CD14-positive monocyte (primary cell): ENCODE measurements around the gene HPSE2. TPM values are rescaled to one million over a fixed set of nuclear protein-coding genes. Genes with fewer than 3 reads are reported as not detected.

ENCODE experiments used
- DNase-seq, 3 donors: peaks; one replicate each; pipeline ENCODE4 v3.0.0-alpha.2; 2011 to 2022
- H2AFZ ChIP-seq: 2 replicates; pipeline ENCODE4 v1.6.0; 2012; ENCODE audit warnings: mild to moderate bottlenecking, low read depth, low read length, inconsistent platforms; ENCODE audit not compliant: insufficient read depth, poor library complexity, severe bottlenecking
- H3K27ac ChIP-seq, 2 donors: 1 replicate in 1 of 2; 2 replicates in 1 of 2; pipeline ENCODE4 v1.5.1; 2012 to 2013; ENCODE audit warnings: low read length in 2 of 2, control low read depth in 1 of 2, inconsistent platforms in 1 of 2, low read depth in 1 of 2, mild to moderate bottlenecking in 1 of 2
- H3K27me3 ChIP-seq, 2 donors: one replicate each; pipeline versions ENCODE4 v1.6.0 to v1.6.1; 2011 to 2013; ENCODE audit warnings: low read length in 2 of 2; ENCODE audit not compliant: control insufficient read depth in 2 of 2, insufficient read depth in 2 of 2
- H3K36me3 ChIP-seq, 2 donors: replicated peaks in 1 of 2; 1 replicate in 1 of 2; 2 replicates in 1 of 2; pipeline versions ENCODE4 v1.5.1 to v1.6.1; 2012 to 2013; ENCODE audit warnings: low read length in 2 of 2, control low read depth in 1 of 2, inconsistent platforms in 1 of 2, mild to moderate bottlenecking in 1 of 2; ENCODE audit not compliant: insufficient read depth in 2 of 2, control insufficient read depth in 1 of 2
- H3K4me1 ChIP-seq, 2 donors: 1 replicate in 1 of 2; 2 replicates in 1 of 2; pipeline versions ENCODE4 v1.5.1 to v1.6.1; 2012 to 2013; ENCODE audit warnings: low read length in 2 of 2, control low read depth in 1 of 2, inconsistent platforms in 1 of 2, mild to moderate bottlenecking in 1 of 2, moderate library complexity in 1 of 2; ENCODE audit not compliant: insufficient read depth in 2 of 2, control insufficient read depth in 1 of 2
- H3K4me2 ChIP-seq: replicated peaks from 2 replicates; pipeline ENCODE3; 2012; ENCODE audit warnings: low read length, moderate library complexity, mild to moderate bottlenecking; ENCODE audit not compliant: poor library complexity, severe bottlenecking; ENCODE audit errors: extremely low read depth
- H3K4me3 ChIP-seq, 3 experiments: fragments of 200-600 bp in 1 of 3; sonication (generic) in 1 of 3; replicated peaks in 1 of 3; 1 replicate in 2 of 3; 2 replicates in 1 of 3; pipeline ENCODE4 v1.5.1; 2011 to 2013; ENCODE audit warnings: low read length in 3 of 3, mild to moderate bottlenecking in 3 of 3, control low read depth in 2 of 3, low read depth in 2 of 3, inconsistent platforms in 1 of 3, moderate library complexity in 1 of 3
- H3K79me2 ChIP-seq: 2 replicates; pipeline ENCODE4 v1.6.0; 2012; ENCODE audit warnings: mild to moderate bottlenecking, control low read depth, inconsistent platforms, low read length, moderate library complexity; ENCODE audit not compliant: insufficient read depth
- H3K9ac ChIP-seq: 2 replicates; pipeline ENCODE4 v1.6.0; 2017; ENCODE audit warnings: low read length, mild to moderate bottlenecking; ENCODE audit not compliant: insufficient read depth, poor library complexity, severe bottlenecking
- H3K9me3 ChIP-seq, 2 donors: replicated peaks in 1 of 2; 1 replicate in 1 of 2; 2 replicates in 1 of 2; pipeline versions ENCODE4 v1.5.1 to v1.6.1; 2012 to 2013; ENCODE audit warnings: low read length in 2 of 2, control low read depth in 1 of 2; ENCODE audit not compliant: control insufficient read depth in 1 of 2, insufficient read depth in 1 of 2
- H4K20me1 ChIP-seq: 2 replicates; pipeline ENCODE4 v1.6.0; 2012; ENCODE audit warnings: mild to moderate bottlenecking, low read length, control low read depth, moderate library complexity; ENCODE audit not compliant: insufficient read depth
- H3K27ac Mint-ChIP-seq, 7 donors: one replicate each; pipeline ENCODE4 v1.8.0; 2020; ENCODE audit warnings: mild to moderate bottlenecking in 7 of 7, mixed read lengths in 7 of 7, moderate library complexity in 6 of 7, inconsistent platforms in 2 of 7
- H3K27me3 Mint-ChIP-seq, 3 donors: one replicate each; pipeline ENCODE4 v1.8.0; 2021 to 2022; ENCODE audit warnings: low read depth in 3 of 3, mild to moderate bottlenecking in 3 of 3, mixed read lengths in 3 of 3, moderate library complexity in 3 of 3, inconsistent platforms in 1 of 3
- H3K36me3 Mint-ChIP-seq, 2 donors: one replicate each; pipeline ENCODE4 v1.8.0; 2020; ENCODE audit warnings: mixed read lengths in 2 of 2, inconsistent platforms in 1 of 2, mild to moderate bottlenecking in 1 of 2
- H3K4me1 Mint-ChIP-seq: one replicate; pipeline ENCODE4 v1.8.0; 2020; ENCODE audit warnings: mild to moderate bottlenecking, mixed read lengths
- H3K4me3 Mint-ChIP-seq, 2 donors: one replicate each; pipeline ENCODE4 v1.8.0; 2020; ENCODE audit warnings: mild to moderate bottlenecking in 2 of 2, mixed read lengths in 2 of 2, moderate library complexity in 1 of 2
- H3K9me3 Mint-ChIP-seq, 7 donors: one replicate each; pipeline ENCODE4 v1.8.0; 2020 to 2022; ENCODE audit warnings: mixed read lengths in 7 of 7, mild to moderate bottlenecking in 6 of 7, moderate library complexity in 6 of 7, inconsistent platforms in 2 of 7
- WGBS: methylation state at CpG from one replicate; pipeline ENCODE4 v1.1.5; 2013; ENCODE audit warnings: missing lambda C conversion rate; ENCODE audit not compliant: insufficient coverage; 5-methylcytosine and 5-hydroxymethylcytosine counted together
- intact Hi-C, 2 donors: fragments of 100-400 bp; cut with micrococcal nuclease; formaldehyde crosslinking; loops; one replicate each; pipeline versions ENCODE4 v1.15.0 to v1.15.1; 2023
- polyA plus RNA-seq, 3 donors: library from polyadenylated mRNA; depleted of rRNA in 1 of 3; unstranded in 2 of 3; stranded (reverse) in 1 of 3; fragments of 300-500 nt in 2 of 3; fragments of >200 nt in 1 of 3; fragmentation: Illumina TruSeq in 2 of 3; gene quantifications; 1 replicate in 2 of 3; 2 replicates in 1 of 3; pipeline ENCODE4 v1.2.3, GENCODE V29; 2012 to 2021
- TF ChIP-seq, protein P1 (sequence below): fragments of 200-600 bp; IDR thresholded peaks from one replicate; pipeline ENCODE4 v1.8.0; 2022; ENCODE audit warnings: antibody characterized with exemption, mild to moderate bottlenecking

HPSE2 gene
- polyA plus RNA-seq, 3 donors = not detected

DNA sequence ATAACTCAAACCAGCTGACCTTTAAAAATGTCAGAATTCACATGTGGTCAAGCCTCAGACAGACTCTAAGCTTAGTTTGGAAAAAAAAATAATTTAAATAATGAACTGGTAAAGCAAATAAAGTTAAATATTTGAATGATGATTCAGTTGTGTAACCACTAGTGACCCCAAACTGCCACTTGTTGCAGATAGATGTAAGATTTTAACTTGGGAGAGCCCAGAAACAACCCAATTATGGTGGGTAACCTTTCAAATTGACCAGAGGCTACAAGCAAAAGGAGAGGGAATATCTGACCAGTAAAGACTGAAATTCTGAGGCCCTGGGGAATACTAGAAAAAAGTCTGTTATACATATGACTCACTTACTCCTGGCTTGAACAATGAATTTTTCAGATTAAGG is 268.1 kb downstream of the HPSE2 start:
- Mint-ChIP-seq H3K9me3 (peaks cover 0 to 8% (median 2%) of the 10 kb centered on the region in 7 donors), H3K27ac (no peak overlapping the region), H3K4me3 (no peak overlapping the region), H3K27me3 (peaks cover 2 to 4% (median 2%) of the 10 kb centered on the region in 3 donors), H3K36me3 (no peaks in the 10 kb centered on the region), H3K4me1 (no peaks in the 10 kb centered on the region)
- Histone ChIP-seq H2AFZ (no peak overlapping the region), H3K4me2 (no peak overlapping the region), H3K9ac (no peak overlapping the region), H4K20me1 (no peaks in the 10 kb centered on the region), H3K27me3 (no peaks in the 10 kb centered on the region), H3K9me3 (peaks cover 0 to 4% of the 10 kb centered on the region in 2 donors), H3K36me3 (no peaks in the 10 kb centered on the region), H3K27ac (no peak overlapping the region), H3K4me3 (no peak overlapping the region), H3K4me1 (no peaks in the 10 kb centered on the region), H3K79me2 (no peaks in the 10 kb centered on the region)
- DNase-seq = no peak
- TF ChIP-seq, protein P1, sequence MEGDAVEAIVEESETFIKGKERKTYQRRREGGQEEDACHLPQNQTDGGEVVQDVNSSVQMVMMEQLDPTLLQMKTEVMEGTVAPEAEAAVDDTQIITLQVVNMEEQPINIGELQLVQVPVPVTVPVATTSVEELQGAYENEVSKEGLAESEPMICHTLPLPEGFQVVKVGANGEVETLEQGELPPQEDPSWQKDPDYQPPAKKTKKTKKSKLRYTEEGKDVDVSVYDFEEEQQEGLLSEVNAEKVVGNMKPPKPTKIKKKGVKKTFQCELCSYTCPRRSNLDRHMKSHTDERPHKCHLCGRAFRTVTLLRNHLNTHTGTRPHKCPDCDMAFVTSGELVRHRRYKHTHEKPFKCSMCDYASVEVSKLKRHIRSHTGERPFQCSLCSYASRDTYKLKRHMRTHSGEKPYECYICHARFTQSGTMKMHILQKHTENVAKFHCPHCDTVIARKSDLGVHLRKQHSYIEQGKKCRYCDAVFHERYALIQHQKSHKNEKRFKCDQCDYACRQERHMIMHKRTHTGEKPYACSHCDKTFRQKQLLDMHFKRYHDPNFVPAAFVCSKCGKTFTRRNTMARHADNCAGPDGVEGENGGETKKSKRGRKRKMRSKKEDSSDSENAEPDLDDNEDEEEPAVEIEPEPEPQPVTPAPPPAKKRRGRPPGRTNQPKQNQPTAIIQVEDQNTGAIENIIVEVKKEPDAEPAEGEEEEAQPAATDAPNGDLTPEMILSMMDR = no peak
- intact Hi-C loops = no loop called here

DNA sequence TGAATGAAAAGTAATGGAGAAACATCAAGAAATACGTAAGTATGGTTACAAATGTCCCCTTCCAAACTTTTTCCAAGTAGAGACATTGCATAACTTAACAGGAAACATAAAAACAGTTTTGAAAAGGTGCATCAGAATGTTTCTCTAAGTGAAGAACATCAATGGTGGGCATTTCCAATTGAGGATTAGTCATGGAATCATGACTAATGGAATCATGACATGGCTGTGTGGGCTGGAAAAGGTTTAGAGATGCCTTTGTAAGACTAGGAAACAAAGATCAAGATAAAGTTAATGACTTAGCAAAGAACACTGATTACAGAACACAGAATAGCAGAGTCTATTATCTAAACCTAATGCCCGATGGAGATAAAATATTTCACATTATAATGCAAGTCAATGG is 272.0 kb downstream of the HPSE2 start:
- H3K27me3 ChIP-seq = no peaks in the 10 kb centered on the region
- no peak overlapping the region for H3K27ac Mint-ChIP-seq
- H3K27ac ChIP-seq = no peak overlapping the region
- WGBS = no CpG with 5 or more reads among the region's 2 CpGs
- no peaks in the 10 kb centered on the region for H3K9me3 ChIP-seq
- intact Hi-C loops = no loop called here
- peaks cover 0 to 6% (median 0%) of the 10 kb centered on the region in 7 donors for H3K9me3 Mint-ChIP-seq
- TF ChIP-seq, protein P1 = no peak
- H3K36me3 Mint-ChIP-seq = no peaks in the 10 kb centered on the region
- H3K36me3 ChIP-seq = no peaks in the 10 kb centered on the region
- DNase-seq = no peak
- no peaks in the 10 kb centered on the region for H3K4me1 ChIP-seq
- H3K4me3 Mint-ChIP-seq = no peak overlapping the region
- no peak overlapping the region for H2AFZ ChIP-seq
- no peak overlapping the region for H3K4me3 ChIP-seq
- no peak overlapping the region for H3K4me2 ChIP-seq
- no peak overlapping the region for H3K9ac ChIP-seq
- peaks cover 0 to 5% (median 2%) of the 10 kb centered on the region in 3 donors for H3K27me3 Mint-ChIP-seq
- H3K4me1 Mint-ChIP-seq = no peaks in the 10 kb centered on the region
- no peaks in the 10 kb centered on the region for H3K79me2 ChIP-seq
- H4K20me1 ChIP-seq = no peaks in the 10 kb centered on the region
